T47D (cell line): ENCODE results near the gene PHLDB2.

Source experiments
- DNase-seq, 2 experiments: peaks; one replicate each; pipeline versions ENCODE4 v3.0.0 to v3.0.0-alpha.2; 2011 to 2012; ENCODE audit warnings: low read depth in 1 of 2, low spot score in 1 of 2
- JUND ChIP-seq: IDR thresholded peaks from 2 replicates; pipeline ENCODE4 v1.6.1; 2012; ENCODE audit warnings: low read depth
- in situ Hi-C: cut with HindIII; loops from 2 replicates; pipeline ENCODE4 v1.10.0; 2016; ENCODE audit warnings: low sequenced_read_pairs, low pct_unique_long_range_greater_than_20kb

The PHLDB2 gene

GRCh38 chr3:111903067-111903511 is 44.0 kb downstream of the PHLDB2 start:
- in situ Hi-C loops, result no loop called here
- no peak for TF ChIP-seq JUND
- no peak for DNase-seq

- in situ Hi-C loops, result no loop called here
- DNase-seq, result peak in 1 of 2 experiments; percentile 6
- no peak for TF ChIP-seq JUND
These were observed 45.5 kb downstream of the PHLDB2 start for GRCh38 chr3:111904376-111905241.

GRCh38 chr3:111906656-111907055 is 47.6 kb downstream of the PHLDB2 start:
- in situ Hi-C loops, result no loop called here
- TF ChIP-seq JUND, result no peak
- DNase-seq, result no peak

GRCh38 chr3:111907151-111907550 is 48.1 kb downstream of the PHLDB2 start:
- in situ Hi-C loops, result no loop called here
- no peak for TF ChIP-seq JUND
- DNase-seq, result no peak

GRCh38 chr3:111910806-111911205 is 51.7 kb downstream of the PHLDB2 start:
- no peak for TF ChIP-seq JUND
- no peak for DNase-seq
- in situ Hi-C loops, result no loop called here

- in situ Hi-C loops, result no loop called here
- TF ChIP-seq JUND, result no peak
- DNase-seq, result no peak
These were observed 52.4 kb downstream of the PHLDB2 start for GRCh38 chr3:111911446-111911845.

GRCh38 chr3:111913163-111913763 is 54.2 kb downstream of the PHLDB2 start:
- DNase-seq, result no peak
- no peak for TF ChIP-seq JUND
- in situ Hi-C loops, result no loop called here

- no peak for DNase-seq
- TF ChIP-seq JUND, result no peak
- in situ Hi-C loops, result no loop called here
These were observed 56.8 kb downstream of the PHLDB2 start for GRCh38 chr3:111915905-111916304.

- in situ Hi-C loops, result no loop called here
- TF ChIP-seq JUND, result no peak
- DNase-seq, result no peak
These were observed 58.2 kb downstream of the PHLDB2 start for GRCh38 chr3:111917300-111917699.

- in situ Hi-C loops, result no loop called here
- no peak for TF ChIP-seq JUND
- no peak for DNase-seq
These were observed 60.5 kb downstream of the PHLDB2 start for GRCh38 chr3:111919370-111920065.

- in situ Hi-C loops, result no loop called here
- no peak for DNase-seq
- TF ChIP-seq JUND, result no peak
These were observed 62.1 kb downstream of the PHLDB2 start for GRCh38 chr3:111921181-111921580.

GRCh38 chr3:111923095-111923771 is 64.2 kb downstream of the PHLDB2 start:
- in situ Hi-C loops, result no loop called here
- DNase-seq, result no peak
- no peak for TF ChIP-seq JUND

- no peak for DNase-seq
- TF ChIP-seq JUND, result no peak
- in situ Hi-C loops, result no loop called here
These were observed 64.7 kb downstream of the PHLDB2 start for GRCh38 chr3:111923806-111924205.
